Measurements from ENCODE around the gene C14orf39. TPM values are rescaled to one million over a fixed set of nuclear protein-coding genes. Genes with fewer than 3 reads are reported as not detected.

Gene C14orf39
- total RNA-seq, 1 donor from 2014 or later: 1.3 TPM

DNA sequence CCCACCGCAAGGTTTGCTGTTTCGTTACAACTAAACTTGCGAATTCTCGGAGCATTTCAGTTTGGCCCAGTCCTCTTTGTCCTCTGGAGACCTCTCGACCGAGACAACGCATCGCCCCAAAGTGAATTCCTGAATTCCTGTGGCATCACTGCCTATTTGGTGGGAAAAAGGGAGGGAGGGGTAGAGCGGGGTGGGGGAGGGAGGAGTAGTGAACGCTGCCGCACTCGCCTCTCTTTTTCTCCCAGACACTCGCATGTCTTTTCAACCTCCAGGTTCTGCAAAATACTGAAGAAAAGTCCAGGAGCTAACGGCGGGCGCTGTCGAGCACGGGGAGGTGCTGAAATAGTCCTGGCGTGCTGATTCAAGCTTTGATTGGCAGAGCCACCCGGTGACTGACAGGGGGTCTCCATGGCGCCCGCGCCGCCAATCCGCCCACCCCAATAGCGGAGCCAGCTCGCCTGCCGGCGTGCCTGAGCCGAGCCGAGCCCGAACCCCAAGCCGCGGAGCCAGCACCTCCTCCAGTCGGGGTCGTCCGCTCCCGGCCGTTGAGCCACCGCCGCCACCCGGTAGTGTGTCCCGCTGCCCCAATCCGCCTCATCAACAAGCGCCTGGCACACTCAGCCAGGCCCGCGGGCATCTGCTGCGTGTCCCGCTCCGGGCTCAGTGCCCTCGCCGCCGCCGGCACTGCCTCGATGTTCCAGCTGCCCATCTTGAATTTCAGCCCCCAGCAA is 23.0 kb upstream of the C14orf39 start, which contains the start of gene SIX6:
SIX6 (plus strand) TSS at position 440 of the 731 bp plus-strand sequence; CDS start at position 693, 253 bp downstream.
- DNase-seq (ENCODE audit: low read depth) (no peak), FAIRE-seq (no peak)
- Histone ChIP-seq H3K4me3 (ENCODE audit: low read depth, low read length) (no peak within 1 kb of the TSS), H3K36me3 (ENCODE audit: control insufficient read depth, insufficient read depth, low read length) (no peaks in the 10 kb centered on the region), H3K27me3 (ENCODE audit: control insufficient read depth, insufficient read depth, low read length) (peaks cover 52% of the 10 kb centered on the region)
- TF ChIP-seq, protein P1, sequence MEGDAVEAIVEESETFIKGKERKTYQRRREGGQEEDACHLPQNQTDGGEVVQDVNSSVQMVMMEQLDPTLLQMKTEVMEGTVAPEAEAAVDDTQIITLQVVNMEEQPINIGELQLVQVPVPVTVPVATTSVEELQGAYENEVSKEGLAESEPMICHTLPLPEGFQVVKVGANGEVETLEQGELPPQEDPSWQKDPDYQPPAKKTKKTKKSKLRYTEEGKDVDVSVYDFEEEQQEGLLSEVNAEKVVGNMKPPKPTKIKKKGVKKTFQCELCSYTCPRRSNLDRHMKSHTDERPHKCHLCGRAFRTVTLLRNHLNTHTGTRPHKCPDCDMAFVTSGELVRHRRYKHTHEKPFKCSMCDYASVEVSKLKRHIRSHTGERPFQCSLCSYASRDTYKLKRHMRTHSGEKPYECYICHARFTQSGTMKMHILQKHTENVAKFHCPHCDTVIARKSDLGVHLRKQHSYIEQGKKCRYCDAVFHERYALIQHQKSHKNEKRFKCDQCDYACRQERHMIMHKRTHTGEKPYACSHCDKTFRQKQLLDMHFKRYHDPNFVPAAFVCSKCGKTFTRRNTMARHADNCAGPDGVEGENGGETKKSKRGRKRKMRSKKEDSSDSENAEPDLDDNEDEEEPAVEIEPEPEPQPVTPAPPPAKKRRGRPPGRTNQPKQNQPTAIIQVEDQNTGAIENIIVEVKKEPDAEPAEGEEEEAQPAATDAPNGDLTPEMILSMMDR (IDR thresholded peaks at IDR 0.05; ENCODE audit: insufficient read depth, low read length, severe bottlenecking): no peak

DNA sequence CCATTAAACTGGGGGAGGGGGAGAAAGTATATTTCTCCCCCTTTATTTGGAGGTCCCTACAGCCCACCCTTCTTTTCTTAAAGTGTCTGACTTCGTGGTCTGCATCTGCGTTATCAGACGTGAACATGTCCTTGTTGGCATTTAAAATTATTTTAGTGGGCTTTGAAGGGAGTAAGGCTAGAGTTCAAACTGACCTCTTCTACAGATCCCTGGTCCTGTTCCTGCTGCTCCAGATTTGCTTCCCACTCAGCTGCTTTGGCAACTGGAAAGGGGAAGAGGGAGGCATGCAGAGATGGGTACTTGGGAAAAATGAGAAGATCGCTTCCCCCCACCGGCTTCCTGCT is 22.5 kb upstream of the C14orf39 start:
- DNase-seq (ENCODE audit: low read depth) (no peak), FAIRE-seq (no peak)
- Histone ChIP-seq H3K36me3 (ENCODE audit: control insufficient read depth, insufficient read depth, low read length) (no peaks in the 10 kb centered on the region), H3K27me3 (ENCODE audit: control insufficient read depth, insufficient read depth, low read length) (peaks cover 52% of the 10 kb centered on the region), H3K4me3 (ENCODE audit: low read depth, low read length) (no peak overlapping the region)
- TF ChIP-seq, protein P1 (IDR thresholded peaks at IDR 0.05; ENCODE audit: insufficient read depth, low read length, severe bottlenecking): no peak

DNA sequence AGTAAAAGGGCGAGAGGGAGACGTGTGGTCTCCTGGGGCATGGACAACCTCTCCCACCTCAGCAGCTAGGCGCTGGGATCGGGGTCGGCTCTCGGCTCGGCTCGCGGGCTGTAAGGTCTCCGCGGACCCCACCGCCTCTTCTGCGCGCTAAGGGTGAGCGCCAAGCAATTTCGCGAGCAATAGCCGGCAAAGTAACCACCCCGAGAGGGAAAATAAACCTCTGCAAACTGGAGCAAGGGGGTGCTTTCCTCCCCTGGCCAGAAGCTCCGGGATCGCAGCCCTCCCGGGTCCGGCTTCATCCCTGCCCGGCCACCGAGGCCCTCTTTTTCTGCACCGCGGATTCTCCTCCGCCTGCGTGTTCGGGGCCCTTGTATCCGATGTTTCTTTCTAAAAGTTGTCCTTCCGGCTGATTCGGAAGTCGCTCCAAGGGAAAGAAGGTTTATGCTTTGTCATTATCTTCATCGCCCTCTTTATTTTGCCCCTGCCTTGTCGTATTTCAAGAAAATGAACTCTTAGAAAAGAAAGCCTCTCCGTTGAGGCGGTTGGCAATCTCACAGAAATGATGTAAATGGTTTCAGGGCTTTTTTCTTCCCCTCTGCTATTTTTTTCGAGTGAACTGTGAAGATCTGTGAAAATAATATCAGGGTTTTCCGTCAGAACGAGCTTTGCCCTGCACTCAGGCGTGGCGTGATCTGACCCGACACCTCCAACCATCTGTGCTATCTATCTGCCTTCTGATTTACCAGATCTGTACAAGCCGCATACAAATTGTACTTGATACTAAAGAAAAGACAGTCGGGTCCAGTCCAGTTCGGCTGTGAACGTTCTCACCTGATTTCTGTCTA is 21.3 kb upstream of the C14orf39 start:
- no peak for DNase-seq (ENCODE audit: low read depth)
- peaks cover 49% of the 10 kb centered on the region for H3K27me3 ChIP-seq (ENCODE audit: control insufficient read depth, insufficient read depth, low read length)
- FAIRE-seq: no peak

DNA sequence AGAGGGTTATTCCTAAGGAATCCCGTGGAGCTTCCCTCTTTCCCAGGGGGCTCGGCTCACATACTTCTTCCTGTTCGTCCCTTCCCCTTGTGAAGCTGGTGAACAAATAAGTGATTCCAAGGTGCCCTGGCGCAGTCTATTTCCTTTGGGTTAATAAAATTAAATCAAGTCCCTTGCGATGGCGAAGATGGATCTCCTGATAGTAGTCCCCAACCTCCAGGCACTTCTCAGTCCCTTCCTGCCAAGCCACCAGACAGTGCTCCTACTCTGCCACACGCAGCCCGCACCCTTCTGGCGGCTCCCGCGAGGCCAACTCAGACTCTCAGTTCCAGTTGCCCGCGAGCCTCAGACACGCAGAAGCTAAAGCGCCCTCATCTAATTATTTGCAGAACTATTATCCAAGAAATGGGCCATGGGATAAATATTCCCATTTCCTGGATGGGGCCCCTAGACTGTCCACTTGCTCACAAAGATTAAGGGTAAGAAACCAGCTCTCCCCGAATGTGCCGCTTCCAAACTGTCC is 20.7 kb upstream of the C14orf39 start:
- H3K4me3 ChIP-seq (ENCODE audit: low read depth, low read length): no peak overlapping the region
- H3K27me3 ChIP-seq (ENCODE audit: control insufficient read depth, insufficient read depth, low read length): peaks cover 49% of the 10 kb centered on the region
- no peak for DNase-seq (ENCODE audit: low read depth)
- no peaks in the 10 kb centered on the region for H3K36me3 ChIP-seq (ENCODE audit: control insufficient read depth, insufficient read depth, low read length)
- TF ChIP-seq, protein P1 (IDR thresholded peaks at IDR 0.05; ENCODE audit: insufficient read depth, low read length, severe bottlenecking): no peak
- no peak for FAIRE-seq

More for the DNA sequence above, 21.3 kb upstream of the C14orf39 start:
- Histone ChIP-seq H3K4me3 (ENCODE audit: low read depth, low read length) (no peak overlapping the region), H3K36me3 (ENCODE audit: control insufficient read depth, insufficient read depth, low read length) (no peaks in the 10 kb centered on the region)
- TF ChIP-seq, protein P1 (IDR thresholded peaks at IDR 0.05; ENCODE audit: insufficient read depth, low read length, severe bottlenecking): no peak

DNA sequence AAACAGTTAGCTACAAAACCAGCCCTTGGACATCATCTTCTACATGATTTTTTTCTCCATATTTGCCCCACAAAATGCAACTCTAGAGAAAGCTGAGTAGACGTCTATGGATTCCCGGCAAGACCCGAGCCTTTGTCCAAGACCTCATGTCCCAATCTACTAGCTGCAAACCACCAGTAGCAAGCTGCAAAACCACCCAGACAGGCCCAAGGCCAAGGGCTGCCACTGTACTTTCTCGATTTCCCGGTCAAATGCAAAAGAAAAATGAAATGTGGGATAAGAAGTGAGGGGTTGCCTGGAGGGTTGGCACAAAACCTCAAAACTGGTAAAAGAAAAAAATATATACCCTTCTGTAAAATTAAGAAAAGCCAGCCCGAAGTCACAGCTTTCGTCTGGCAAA is 20.1 kb upstream of the C14orf39 start:
- Histone ChIP-seq H3K36me3 (ENCODE audit: control insufficient read depth, insufficient read depth, low read length) (no peaks in the 10 kb centered on the region), H3K4me3 (ENCODE audit: low read depth, low read length) (no peak overlapping the region), H3K27me3 (ENCODE audit: control insufficient read depth, insufficient read depth, low read length) (peaks cover 46% of the 10 kb centered on the region)
- no peak for DNase-seq (ENCODE audit: low read depth)
- no peak for FAIRE-seq
- TF ChIP-seq, protein P1 (IDR thresholded peaks at IDR 0.05; ENCODE audit: insufficient read depth, low read length, severe bottlenecking): no peak
